Right lung (tissue), 5 donors: ENCODE results near the gene DOCK3. TPM values are rescaled to one million over a fixed set of nuclear protein-coding genes. Genes with fewer than 3 reads are reported as not detected.
"Not testable (repeated sequence)": the region's sequence is repeated elsewhere in the genome, so short reads cannot be mapped to it uniquely, and the experiment has no call there.

Source experiments
- DNase-seq, 2 donors: peaks; one replicate each; pipeline ENCODE4 v3.0.0-alpha.2; 2013
- polyA plus RNA-seq, 5 donors: library from polyadenylated mRNA; unstranded; fragments of 120-200 nt; gene quantifications; one replicate each; pipeline versions ENCODE4 v1.2.1 to v1.2.3, GENCODE V29; 2013; ENCODE audit warnings: inconsistent platforms in 1 of 5, low replicate concordance in 1 of 5; ENCODE audit not compliant: insufficient read length in 5 of 5, insufficient read depth in 1 of 5

The DOCK3 gene
- polyA plus RNA-seq, 5 donors = 1.2 to 2.5 (median 2.4) TPM

- no peak for DNase-seq
Observed at GRCh38 chr3:51297333-51297732, 622.6 kb downstream of the DOCK3 start.

GRCh38 chr3:51304230-51304629 is 629.5 kb downstream of the DOCK3 start:
- DNase-seq = no peak

DNA sequence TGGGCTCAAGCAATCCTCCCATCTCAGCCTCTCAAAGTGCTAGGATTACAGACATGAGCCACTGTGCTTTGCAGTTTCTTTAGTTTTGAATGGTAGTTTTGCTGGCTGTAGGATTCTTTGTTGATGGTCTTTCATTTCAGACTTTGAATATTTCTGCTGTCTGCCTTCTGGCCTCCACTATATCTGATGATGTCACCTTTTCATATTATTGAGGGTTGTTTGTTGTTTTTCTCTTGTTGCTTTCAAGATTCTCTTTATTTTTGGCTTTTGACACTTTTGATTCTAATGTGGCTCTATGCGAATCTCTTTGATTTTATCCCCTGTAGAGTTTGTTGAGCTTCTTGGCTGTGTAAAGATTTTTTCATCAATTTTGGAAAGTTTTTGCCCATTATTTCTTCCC is 631.4 kb downstream of the DOCK3 start:
- DNase-seq = no peak

GRCh38 chr3:51307458-51307857 is 632.7 kb downstream of the DOCK3 start:
- DNase-seq = no peak

GRCh38 chr3:51307945-51308607 is 633.3 kb downstream of the DOCK3 start:
- not testable (repeated sequence) for DNase-seq

DNA sequence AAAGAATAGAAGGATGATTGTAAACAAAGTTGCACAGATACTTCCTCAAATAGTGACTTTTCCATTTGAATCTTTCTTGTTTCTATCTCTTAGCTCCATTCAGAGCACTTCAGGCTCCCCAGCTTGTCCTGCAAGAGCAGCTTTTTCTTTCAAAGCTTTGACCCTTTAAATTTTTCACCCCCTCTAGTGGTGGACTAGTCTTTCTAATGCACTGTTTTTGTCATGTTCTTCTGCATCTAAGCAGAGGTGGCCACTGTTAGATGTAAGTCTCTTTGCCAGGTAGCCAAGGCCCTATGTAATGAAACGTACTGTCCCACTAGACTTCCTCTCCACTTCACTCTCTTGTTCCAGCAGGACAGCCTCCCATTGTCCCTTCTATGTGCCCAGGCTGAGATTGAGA is 636.3 kb downstream of the DOCK3 start:
- peak in 1 of 2 donors; percentile 6 for DNase-seq

DNA sequence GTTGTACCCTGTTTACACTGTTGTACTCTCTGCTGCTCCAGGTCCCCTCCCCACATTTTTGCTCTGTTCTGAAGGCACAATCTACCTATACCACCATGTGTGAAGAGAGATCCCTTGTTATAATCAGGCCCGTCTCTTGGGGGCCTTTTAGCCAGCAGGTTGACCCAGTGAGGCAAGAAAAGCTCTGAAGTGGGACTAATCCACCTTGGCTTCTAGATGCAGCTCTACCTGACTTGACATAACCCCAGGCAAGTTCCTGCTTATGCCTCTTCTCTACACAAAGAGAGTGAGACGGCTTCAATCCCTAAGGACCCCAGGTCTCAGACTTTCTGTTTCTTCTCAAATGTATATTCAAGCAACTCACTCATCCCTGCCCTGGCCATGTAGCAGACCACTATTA is 653.5 kb downstream of the DOCK3 start:
- DNase-seq = no peak

DNA sequence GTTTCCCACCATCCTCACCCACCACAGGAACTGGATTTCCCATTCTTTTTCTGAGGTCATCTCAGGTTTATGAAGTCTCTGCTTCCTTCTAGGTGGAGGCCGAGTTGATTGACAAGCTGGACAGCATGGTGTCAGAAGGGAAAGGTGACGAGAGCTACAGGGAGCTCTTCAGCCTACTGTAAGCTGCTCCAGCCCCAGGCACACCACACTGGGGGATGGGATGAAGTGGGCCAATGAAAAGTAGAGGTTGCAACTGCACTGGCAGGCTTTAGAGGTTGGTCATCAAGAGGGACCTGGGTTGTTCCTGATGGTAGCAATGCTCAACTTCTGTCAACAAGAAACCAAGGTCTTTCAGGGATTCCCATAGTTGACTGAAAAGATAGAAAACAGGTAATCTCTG is 655.3 kb downstream of the DOCK3 start:
- DNase-seq = no peak

GRCh38 chr3:51332156-51332555 is 657.4 kb downstream of the DOCK3 start:
- DNase-seq = no peak

DNA sequence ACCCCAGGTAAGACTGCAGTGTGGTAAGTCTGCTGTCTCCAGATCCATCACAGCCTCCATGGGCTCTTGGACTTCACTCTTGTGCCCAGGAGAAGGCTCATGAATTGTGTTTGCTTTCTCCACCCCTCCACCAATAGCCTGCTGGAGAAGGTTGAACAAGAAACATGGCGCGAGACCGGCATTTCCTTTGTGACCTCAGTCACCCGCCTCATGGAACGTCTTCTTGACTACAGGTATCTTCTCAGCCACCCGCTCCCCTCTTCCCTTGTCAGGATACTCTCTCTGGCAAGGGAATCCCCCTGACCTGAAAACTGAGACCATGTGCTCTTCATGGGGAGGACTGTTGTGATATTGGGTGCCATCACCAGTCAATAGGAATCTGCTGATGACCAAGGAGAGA is 658.3 kb downstream of the DOCK3 start:
- no peak for DNase-seq

- DNase-seq = no peak
Observed at GRCh38 chr3:51336261-51336660, 661.5 kb downstream of the DOCK3 start.

GRCh38 chr3:51337666-51338065 is 662.9 kb downstream of the DOCK3 start:
- no peak for DNase-seq

DNA sequence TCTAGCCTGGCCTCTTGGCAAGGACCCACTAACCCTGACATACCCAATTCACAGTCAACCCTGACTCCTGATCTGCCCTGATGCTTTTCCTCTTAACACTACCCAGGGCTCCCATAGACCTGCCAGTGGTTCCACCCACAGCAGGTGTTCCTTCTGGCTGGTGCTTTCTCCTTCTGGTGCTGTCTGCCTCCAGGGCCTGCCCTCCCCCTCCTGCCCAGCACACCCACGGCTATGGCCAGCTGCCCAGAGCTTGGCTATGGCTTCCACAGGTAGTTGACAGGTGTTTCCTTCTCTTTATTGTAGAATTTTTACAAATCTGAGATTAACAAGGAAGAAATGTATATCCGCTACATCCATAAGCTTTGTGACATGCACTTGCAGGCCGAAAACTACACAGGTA is 663.9 kb downstream of the DOCK3 start:
- no peak for DNase-seq

DNA sequence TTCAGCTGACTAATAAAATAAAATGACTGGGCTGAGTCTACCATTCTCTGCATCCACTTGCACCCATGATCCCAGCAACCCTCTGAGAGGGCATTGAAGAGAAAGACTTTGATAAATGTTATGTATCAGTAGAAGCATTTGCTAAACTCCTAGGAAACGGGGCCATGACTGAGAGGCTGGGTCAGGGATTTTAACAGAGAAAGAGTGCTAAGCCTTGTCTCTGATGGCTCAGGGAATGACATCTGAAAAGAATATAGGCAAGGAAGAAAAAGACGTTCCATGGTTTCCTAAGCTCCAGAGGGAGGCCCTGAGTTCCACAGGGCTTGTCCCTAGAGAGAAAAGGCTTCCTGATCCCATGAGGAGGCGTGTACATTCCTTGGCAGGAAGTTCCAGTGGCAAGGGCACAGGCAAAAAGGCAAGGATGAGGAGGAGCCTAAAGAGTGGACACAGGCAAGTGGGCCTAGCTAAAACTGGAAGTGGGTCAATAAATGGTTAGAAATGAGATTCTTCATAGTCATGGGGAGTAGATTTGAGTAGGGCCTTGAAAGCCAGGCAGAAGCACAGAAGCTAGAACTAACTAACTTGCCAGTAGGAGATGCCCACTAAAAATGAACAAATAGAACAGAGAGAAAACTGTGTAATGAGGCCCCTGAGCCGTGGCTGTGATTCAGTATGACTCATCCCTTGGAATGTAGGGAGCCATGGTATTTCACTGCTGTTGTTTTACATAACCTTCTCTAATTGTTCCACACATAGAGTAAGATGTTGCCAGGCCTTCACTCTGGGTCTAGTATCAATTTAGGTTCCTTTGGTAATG is 665.5 kb downstream of the DOCK3 start:
- DNase-seq = no peak

DNA sequence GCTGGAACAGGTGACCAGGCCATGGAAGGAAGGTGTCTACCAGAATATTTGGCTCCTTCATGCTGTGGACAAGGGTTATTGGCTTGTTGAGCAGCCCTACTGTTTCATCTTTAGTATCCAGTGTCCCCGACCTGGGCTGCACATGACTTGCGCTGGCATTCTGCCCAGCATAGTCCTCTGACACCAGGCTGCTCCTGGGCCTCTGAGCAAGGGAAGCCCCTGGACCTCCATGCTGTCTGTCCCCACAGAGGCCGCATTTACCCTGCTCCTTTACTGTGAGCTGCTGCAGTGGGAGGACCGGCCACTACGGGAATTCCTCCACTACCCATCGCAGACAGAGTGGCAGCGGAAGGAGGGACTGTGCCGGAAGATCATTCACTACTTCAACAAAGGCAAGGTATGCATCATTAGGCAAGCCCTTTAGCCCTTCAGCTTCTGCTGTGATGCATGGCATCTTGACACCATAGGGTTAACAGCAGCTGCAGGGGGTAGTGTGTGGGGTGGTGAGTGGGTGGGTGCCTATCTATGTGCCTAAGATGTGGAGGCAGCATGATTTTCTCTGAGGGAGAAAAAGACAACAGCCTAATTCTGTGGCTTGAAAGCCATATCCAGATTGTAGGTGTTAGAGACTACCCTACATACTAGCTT is 666.4 kb downstream of the DOCK3 start:
- no peak for DNase-seq

DNA sequence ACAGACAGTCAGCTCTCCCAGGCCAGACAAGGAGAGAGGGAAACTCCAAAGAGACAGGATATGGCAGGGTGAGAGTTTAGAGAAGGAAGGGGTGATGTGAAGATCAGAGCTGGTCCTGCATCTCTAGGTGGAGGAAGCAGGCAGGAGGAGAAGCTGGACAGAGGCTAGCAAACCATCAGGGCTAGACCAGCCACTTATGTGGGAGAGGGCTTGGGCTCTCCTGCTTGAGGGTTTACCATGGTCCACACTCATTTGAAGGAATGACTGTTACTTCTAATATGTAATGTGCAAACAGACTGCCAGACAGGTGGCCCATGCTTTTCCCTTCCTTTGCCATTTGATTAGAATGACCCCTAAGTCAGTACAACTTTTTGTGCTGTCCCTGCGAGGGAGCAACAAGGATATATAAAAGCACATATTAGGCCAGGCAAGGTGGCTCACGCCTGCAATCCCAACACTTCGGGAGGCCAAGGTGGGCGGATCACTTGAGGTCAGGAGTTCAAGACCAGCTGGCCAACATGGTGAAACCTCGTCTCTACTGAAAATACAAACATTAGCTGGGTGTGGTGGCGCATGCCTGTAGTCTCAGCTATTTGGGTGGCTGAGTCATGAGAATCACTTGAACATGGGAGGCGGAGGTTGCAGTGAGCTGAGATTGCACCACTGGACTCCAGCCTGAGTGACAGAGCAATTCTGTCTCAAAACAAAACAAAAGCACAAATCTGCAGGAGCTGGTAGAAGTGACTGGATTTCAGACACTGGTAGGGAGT is 669.4 kb downstream of the DOCK3 start:
- DNase-seq = no peak

DNA sequence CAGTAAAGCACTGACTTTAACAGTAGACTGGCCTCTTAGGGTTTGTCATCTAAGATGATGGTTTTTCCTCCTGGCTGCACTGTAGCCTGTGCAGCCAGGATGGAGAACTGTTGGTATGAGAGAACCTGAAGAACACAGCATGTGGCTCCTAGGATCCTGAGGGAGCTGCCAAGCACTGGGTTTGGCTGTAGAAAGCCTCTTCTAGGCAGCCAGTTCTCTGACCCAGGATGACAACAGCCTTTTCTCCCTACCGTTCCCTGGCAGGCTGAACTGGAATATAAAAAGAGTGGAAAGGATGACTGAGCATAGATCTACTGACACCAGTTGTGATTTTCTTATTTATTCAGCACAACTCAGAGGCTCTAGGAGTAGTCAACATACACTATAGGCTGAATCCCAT is 676.0 kb downstream of the DOCK3 start:
- DNase-seq = no peak

DNA sequence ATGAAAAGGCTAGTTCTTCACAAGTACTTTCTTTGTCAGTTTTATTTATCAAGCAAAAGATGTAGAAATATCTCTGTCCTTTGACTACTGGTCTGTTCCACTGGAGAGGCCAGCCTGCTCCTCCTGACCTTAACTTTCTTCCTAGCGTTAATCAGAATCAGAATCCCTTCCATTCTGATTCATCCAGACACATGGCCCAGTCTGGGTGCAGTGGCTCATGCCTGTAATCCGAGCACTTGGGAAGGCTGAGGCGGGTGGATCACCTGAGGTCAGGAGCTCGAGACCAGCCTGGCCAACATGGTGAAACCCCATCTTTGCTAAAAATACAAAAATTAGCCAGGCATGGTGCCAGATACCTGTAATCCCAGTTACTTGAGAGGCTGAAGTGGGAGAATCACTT is 678.4 kb downstream of the DOCK3 start:
- DNase-seq = no peak

DNA sequence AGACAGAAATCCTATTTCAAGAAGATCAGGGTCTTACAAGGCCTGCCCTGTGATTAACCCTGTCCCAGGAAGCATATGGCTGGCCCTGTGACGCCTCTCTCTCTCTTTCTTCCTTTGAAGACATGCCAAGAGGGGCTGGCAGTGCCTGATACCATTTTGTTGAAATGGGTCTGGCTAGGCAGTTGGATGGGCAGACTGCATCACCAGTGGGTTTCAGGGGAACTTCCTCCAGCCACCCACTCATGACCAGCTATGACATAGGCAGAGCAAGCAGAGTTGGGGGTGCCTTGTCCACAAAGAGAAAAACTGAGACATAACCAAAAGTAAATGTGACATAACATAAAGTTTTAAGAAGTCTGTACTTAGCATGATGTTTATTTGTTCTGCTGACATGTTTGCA is 679.0 kb downstream of the DOCK3 start:
- DNase-seq = no peak

DNA sequence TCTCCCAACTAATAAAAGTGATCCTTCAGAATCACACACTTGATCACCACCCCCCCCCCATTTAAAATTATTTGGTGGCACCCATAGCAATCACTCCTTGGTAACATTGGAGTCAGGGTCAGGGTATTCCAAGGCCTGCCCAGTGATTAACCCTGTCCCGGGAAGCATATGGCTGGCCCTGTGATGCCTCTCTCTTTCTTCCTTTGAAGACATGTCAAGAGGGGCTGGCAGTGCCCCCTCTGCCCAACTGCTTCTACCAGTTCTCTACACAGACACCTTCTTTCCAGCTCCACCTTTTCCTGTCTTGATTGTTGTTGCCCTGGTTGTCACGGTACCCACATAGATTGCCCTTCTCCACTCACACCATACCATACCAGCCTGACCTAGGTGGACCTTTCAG is 679.4 kb downstream of the DOCK3 start:
- DNase-seq = no peak

DNA sequence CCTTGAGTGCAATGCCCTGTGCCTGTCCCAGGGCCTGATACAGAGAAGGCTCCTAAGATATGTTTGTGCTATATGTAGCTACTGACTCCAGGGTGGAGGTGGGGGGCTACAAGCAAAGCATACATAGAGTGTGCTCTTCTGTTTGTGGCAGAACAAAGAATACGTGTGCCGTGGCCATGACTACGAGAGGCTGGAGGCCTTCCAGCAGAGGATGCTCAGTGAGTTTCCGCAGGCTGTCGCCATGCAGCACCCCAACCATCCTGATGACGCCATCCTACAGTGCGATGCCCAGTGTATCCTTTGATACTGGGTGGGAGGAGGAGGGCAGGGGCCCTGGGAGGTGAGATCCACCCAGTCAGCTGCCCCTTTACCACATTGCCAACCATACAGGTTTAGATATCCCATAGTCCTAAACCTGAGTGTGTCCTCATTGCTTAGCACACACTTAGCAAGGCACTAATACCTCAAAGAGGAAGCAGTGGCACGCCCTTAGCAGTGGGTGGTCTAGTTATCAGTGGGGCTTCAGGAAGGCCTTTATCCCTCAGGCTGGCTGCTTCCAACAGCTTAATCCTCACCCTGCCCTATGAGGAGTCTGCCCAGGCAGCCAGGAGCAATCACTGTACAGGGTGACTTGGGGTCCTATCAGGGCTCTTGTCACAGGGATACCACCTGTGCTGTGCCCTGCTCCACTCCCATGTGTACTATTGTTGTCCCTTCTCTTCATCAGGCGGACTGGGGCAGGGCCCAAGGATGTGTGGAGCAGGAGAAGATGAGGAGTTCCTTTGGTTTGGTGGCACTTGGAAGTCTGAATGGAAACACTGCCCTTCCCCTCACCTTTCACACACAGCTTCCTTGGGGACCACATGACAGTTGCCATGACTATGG is 680.2 kb downstream of the DOCK3 start:
- no peak for DNase-seq
